ENCODE measurements around the gene USP34. TPM values are rescaled to one million over a fixed set of nuclear protein-coding genes. Genes with fewer than 3 reads are reported as not detected.
A peak's percentile ranks its signal among the peaks of the same experiment; 100 is the strongest.
"Not testable (repeated sequence)": the region's sequence is repeated elsewhere in the genome, so short reads cannot be mapped to it uniquely, and the experiment has no call there.

USP34 gene
- total and polyA plus RNA-seq, 8 donors: 86.5 to 191 (median 158) TPM

GRCh38 chr2:61469424-61470121 is 1.3 kb downstream of the USP34 start:
- no peak for TF ChIP-seq CTCF (IDR thresholded peaks at IDR 0.05)
- no peaks in the 10 kb centered on the region for H3K9me3 ChIP-seq
- DNase-seq: no peak
- no peaks in the 10 kb centered on the region for H3K27me3 ChIP-seq
- no peak for ATAC-seq
- H3K27ac ChIP-seq: peak overlapping the region; percentile 98 to 99
- H3K4me1 ChIP-seq: peaks cover 8 to 63% of the 10 kb centered on the region in 2 donors
- intact Hi-C loops (cut with DNase I): no loop called here
- peaks cover 0 to 22% of the 10 kb centered on the region in 2 donors for H3K36me3 ChIP-seq
- H3K4me3 ChIP-seq: peak overlapping the region; percentile 86 to 88

GRCh38 chr2:61468231-61468630 is 2.7 kb downstream of the USP34 start:
- peak in 1 of 4 donors; percentile 26 for DNase-seq
- peaks cover 8 to 76% of the 10 kb centered on the region in 2 donors for H3K4me1 ChIP-seq
- H3K36me3 ChIP-seq: peaks cover 0 to 22% of the 10 kb centered on the region in 2 donors
- intact Hi-C loops (cut with DNase I); H3K27ac ChIP-seq; ATAC-seq; H3K9me3 ChIP-seq; H3K27me3 ChIP-seq: not testable (repeated sequence)
- peak overlapping the region in 1 of 2 donors; percentile 86 for H3K4me3 ChIP-seq

GRCh38 chr2:61465045-61465444 is 5.8 kb downstream of the USP34 start:
- no peaks in the 10 kb centered on the region for H3K27me3 ChIP-seq
- peaks cover 12 to 79% of the 10 kb centered on the region in 2 donors for H3K4me1 ChIP-seq
- peak; percentile 49 for ATAC-seq
- H3K36me3 ChIP-seq: peaks cover 0 to 26% of the 10 kb centered on the region in 2 donors
- DNase-seq: no peak
- intact Hi-C loops (cut with DNase I): no loop called here
- no peak overlapping the region for H3K4me3 ChIP-seq
- TF ChIP-seq CTCF (IDR thresholded peaks at IDR 0.05): no peak
- no peak overlapping the region for H3K27ac ChIP-seq
- H3K9me3 ChIP-seq: no peaks in the 10 kb centered on the region

- H3K27ac ChIP-seq: peak overlapping the region in 1 of 2 donors; percentile 28
- peaks cover 0 to 26% of the 10 kb centered on the region in 2 donors for H3K36me3 ChIP-seq
- no peak overlapping the region for H3K4me3 ChIP-seq
- intact Hi-C loops (cut with DNase I): no loop called here
- H3K27me3 ChIP-seq: no peaks in the 10 kb centered on the region
- DNase-seq (peak in 1 of 4 donors; percentile 4), ATAC-seq (peak; percentile 11)
- no peak for TF ChIP-seq CTCF (IDR thresholded peaks at IDR 0.05)
- H3K9me3 ChIP-seq: no peaks in the 10 kb centered on the region
- H3K4me1 ChIP-seq: peaks cover 8 to 81% of the 10 kb centered on the region in 2 donors
Measured at GRCh38 chr2:61463769-61464475, 7.0 kb downstream of the USP34 start.

GRCh38 chr2:61461404-61461803 is 9.5 kb downstream of the USP34 start:
- Histone ChIP-seq H3K27me3 (no peaks in the 10 kb centered on the region), H3K27ac (no peak overlapping the region), H3K36me3 (peaks cover 0 to 4% of the 10 kb centered on the region in 2 donors), H3K4me1 (peaks cover 12 to 81% of the 10 kb centered on the region in 2 donors), H3K4me3 (no peak overlapping the region), H3K9me3 (no peaks in the 10 kb centered on the region)
- DNase-seq: no peak
- no peak for ATAC-seq
- no peak for TF ChIP-seq CTCF (IDR thresholded peaks at IDR 0.05)
- intact Hi-C loops (cut with DNase I): no loop called here

All from left lung (tissue), 10 donors.